Stimulated activated CD8-positive, alpha-beta memory T cell treated with anti-CD3 and anti-CD28 coated beads, Interleukin-12 subunit alpha, Interleukin-12 subunit beta, amount 100 ng/mL, for 1 hour (primary cell): ENCODE data around the gene DDX43.
"Not testable (repeated sequence)": the region's sequence is repeated elsewhere in the genome, so short reads cannot be mapped to it uniquely, and the experiment has no call there.

Experiments
- DNase-seq: peaks from one replicate; pipeline ENCODE4 v3.0.0-alpha.2; 2020; ENCODE audit warnings: low read depth

Gene DDX43

GRCh38 chr6:73394577-73395354 is at the start of gene DDX43:
DDX43 (plus strand) TSS chr6:73394828; CDS start chr6:73394906, 78 bp downstream.
- peak; percentile 20 for DNase-seq

GRCh38 chr6:73348550-73349204 is 46.0 kb upstream of the DDX43 start:
- DNase-seq: no peak

- DNase-seq: no peak
Measured at GRCh38 chr6:73349311-73349710, 45.3 kb upstream of the DDX43 start.

GRCh38 chr6:73353636-73354593 is 40.7 kb upstream of the DDX43 start, which contains the start of gene DPPA5:
DPPA5 (minus strand) TSS chr6:73354276; CDS start chr6:73354225, 51 bp downstream.
- DNase-seq: no peak

GRCh38 chr6:73362358-73362757 is 32.3 kb upstream of the DDX43 start, which contains the start of gene KHDC3L:
KHDC3L (plus strand) TSS chr6:73362658; CDS start chr6:73362730, 72 bp downstream.
- DNase-seq: no peak

- no peak for DNase-seq
Measured at GRCh38 chr6:73362869-73363536, 31.6 kb upstream of the DDX43 start.

GRCh38 chr6:73363537-73363875 is 31.1 kb upstream of the DDX43 start:
- DNase-seq: no peak

- no peak for DNase-seq
Measured at GRCh38 chr6:73364121-73364520, 30.5 kb upstream of the DDX43 start.

- DNase-seq: no peak
Measured at GRCh38 chr6:73364549-73364948, 30.1 kb upstream of the DDX43 start.

GRCh38 chr6:73367761-73368355 is 26.8 kb upstream of the DDX43 start:
- no peak for DNase-seq

GRCh38 chr6:73368675-73369074 is 26.0 kb upstream of the DDX43 start:
- no peak for DNase-seq

GRCh38 chr6:73369157-73369556 is 25.5 kb upstream of the DDX43 start:
- DNase-seq: no peak

- no peak for DNase-seq
Measured at GRCh38 chr6:73369563-73369962, 25.1 kb upstream of the DDX43 start, which contains the start of gene OOEP. OOEP (minus strand) TSS chr6:73369897; CDS start chr6:73369792, 105 bp downstream.

- no peak for DNase-seq
Measured at GRCh38 chr6:73371984-73372383, 22.6 kb upstream of the DDX43 start.

- no peak for DNase-seq
Measured at GRCh38 chr6:73372516-73372915, 22.1 kb upstream of the DDX43 start.

- no peak for DNase-seq
Measured at GRCh38 chr6:73375216-73375615, 19.4 kb upstream of the DDX43 start.

- no peak for DNase-seq
Measured at GRCh38 chr6:73377225-73377624, 17.4 kb upstream of the DDX43 start.

- not testable (repeated sequence) for DNase-seq
Measured at GRCh38 chr6:73381531-73381930, 13.1 kb upstream of the DDX43 start.

GRCh38 chr6:73382462-73383113 is 12.0 kb upstream of the DDX43 start:
- DNase-seq: no peak

- DNase-seq: no peak
Measured at GRCh38 chr6:73388433-73388799, 6.2 kb upstream of the DDX43 start.
